Measurements from ENCODE around the gene PTAR1.
"Not testable (repeated sequence)": the region's sequence is repeated elsewhere in the genome, so short reads cannot be mapped to it uniquely, and the experiment has no call there.

DNA sequence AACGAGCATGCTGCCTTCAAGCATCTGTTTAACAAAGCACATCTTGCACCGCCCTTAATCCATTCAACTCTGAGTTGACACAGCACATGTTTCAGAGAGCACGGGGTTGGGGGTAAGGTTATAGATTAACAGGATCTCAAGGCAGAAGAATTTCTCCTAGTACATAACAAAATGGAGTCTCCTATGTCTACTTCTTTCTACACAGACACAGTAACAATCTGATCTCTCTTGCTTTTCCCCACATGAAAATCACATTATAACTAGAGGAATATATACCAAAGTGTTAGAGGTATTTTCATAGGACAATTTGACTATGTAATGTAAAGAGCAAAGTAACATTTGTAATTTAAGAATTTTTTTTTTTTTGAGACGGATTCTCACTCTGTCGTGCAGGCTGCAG lies 4.1 kb upstream of the PTAR1 start:
- not testable (repeated sequence) for TF ChIP-seq USF1 (IDR thresholded peaks at IDR 0.05; ENCODE audit: borderline replicate concordance, extremely low read length, insufficient read depth, low read depth, low read length); NFIC (IDR thresholded peaks at IDR 0.05; ENCODE audit: low read depth, low read length)
- TF ChIP-seq, protein P1, sequence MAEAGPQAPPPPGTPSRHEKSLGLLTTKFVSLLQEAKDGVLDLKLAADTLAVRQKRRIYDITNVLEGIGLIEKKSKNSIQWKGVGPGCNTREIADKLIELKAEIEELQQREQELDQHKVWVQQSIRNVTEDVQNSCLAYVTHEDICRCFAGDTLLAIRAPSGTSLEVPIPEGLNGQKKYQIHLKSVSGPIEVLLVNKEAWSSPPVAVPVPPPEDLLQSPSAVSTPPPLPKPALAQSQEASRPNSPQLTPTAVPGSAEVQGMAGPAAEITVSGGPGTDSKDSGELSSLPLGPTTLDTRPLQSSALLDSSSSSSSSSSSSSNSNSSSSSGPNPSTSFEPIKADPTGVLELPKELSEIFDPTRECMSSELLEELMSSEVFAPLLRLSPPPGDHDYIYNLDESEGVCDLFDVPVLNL (IDR thresholded peaks at IDR 0.05; ENCODE audit: low read depth, low read length), result not testable (repeated sequence)
